Measurements from ENCODE around the gene GINS2.

- no peak for TF ChIP-seq EZH2phosphoT487 (IDR thresholded peaks at IDR 0.05; ENCODE audit: borderline replicate concordance, low read depth, low read length)
- TF ChIP-seq, protein P1, sequence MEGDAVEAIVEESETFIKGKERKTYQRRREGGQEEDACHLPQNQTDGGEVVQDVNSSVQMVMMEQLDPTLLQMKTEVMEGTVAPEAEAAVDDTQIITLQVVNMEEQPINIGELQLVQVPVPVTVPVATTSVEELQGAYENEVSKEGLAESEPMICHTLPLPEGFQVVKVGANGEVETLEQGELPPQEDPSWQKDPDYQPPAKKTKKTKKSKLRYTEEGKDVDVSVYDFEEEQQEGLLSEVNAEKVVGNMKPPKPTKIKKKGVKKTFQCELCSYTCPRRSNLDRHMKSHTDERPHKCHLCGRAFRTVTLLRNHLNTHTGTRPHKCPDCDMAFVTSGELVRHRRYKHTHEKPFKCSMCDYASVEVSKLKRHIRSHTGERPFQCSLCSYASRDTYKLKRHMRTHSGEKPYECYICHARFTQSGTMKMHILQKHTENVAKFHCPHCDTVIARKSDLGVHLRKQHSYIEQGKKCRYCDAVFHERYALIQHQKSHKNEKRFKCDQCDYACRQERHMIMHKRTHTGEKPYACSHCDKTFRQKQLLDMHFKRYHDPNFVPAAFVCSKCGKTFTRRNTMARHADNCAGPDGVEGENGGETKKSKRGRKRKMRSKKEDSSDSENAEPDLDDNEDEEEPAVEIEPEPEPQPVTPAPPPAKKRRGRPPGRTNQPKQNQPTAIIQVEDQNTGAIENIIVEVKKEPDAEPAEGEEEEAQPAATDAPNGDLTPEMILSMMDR (conservative IDR thresholded peaks at IDR 0.05; ENCODE audit: low read length), result no peak
Observed at GRCh38 chr16:85697431-85697830, 8.7 kb upstream of the GINS2 start.

Measured in OCI-LY7 (cell line).